ENCODE results near the gene NPS.

Gene NPS

DNA sequence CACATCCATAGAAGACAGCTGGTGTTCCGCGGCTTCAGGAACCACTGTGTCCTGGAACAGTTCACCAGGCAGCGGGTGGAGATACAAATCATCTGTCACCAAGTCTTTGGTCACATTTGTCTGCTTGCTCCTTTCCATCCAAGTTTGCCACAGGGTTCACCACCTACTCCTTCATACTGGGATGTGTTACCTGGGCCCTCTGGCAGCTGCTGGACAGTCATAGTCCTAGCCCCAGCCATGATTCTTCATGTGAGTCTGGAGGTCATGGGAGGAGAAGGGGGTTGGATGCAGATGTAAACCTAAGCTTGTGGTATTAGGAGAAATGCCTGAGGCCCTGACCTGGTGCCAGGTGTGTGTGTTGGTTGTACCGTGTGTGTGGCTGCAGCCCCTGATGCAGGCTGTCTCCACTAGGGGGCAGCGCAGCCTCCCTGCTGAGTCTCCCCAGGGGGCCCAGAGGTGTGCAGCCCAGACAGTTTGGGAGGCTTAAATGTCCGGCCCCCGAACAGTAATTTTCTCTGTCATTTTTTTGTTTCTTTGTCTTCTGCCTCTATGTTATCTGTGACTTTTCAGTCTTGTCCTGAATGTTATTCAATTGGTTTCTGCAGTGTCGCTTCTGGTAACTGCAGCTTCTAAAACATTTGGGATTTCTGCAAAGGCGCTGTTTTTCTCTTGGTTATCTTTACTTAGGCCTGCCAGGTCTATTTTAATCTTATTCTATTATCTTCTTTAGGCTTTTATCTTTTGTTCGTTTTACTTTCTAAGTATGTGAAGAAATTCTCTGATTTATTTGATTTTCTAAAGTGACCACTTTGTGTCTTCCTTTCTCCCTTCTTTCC lies 14.8 kb downstream of the NPS start:
- no peak for DNase-seq

DNA sequence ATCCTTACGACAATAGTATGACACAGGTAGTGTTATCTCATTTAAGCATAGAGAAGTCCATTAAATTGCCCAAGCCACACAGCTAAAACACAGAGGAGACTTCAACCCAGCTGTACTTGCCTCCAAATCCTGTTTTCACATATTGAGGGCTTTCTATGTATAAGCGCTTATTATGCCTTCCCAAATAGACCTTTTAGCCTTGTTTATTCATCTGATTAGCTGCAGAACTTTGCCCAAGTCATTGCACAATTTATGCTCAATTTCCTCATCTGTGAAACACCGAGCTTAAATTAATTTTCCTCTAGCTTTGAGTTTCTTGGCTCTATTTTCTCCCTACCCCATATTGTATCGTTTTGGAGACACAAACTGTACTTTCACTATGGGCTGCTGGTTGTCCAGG lies 15.5 kb downstream of the NPS start:
- DNase-seq: no peak

DNA sequence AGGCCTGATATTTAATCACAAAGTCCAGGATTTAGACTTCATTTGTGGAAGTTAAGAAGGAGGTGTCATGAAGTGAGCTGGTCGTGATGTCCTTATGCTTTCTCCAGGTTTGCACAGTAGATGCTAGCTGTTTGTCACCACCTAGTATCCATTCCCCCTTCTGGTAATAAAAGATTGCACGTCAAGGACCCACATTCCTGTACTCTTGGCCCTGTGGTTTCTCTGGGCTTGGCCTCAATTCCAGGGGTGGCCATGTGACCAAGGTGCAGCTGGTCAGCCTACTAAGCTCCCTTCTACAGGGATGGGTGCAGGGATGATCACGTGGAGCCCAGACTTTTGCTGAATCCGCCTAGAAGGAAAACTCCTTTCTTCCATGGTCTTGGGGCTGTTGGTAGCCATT lies 16.5 kb downstream of the NPS start:
- DNase-seq: no peak

DNA sequence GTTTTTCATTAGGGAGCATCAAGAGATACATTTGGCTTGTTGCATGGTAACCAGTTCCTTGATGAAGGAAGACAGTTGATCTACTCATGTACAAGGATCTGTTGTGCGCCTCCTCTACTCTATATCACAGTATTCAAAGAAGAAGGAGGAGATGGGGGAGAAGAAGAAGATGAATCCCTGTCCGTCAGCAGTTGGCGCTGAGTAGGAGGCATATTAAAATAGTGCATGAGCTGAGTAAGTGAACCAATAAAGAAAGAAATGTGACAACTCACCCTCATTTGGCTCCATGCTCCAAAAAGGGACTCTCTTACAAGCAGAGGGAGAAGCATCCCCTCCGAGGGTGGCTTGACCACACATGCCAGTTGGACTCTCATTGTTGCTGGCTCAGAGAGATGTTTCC lies 20.1 kb downstream of the NPS start:
- no peak for DNase-seq

DNA sequence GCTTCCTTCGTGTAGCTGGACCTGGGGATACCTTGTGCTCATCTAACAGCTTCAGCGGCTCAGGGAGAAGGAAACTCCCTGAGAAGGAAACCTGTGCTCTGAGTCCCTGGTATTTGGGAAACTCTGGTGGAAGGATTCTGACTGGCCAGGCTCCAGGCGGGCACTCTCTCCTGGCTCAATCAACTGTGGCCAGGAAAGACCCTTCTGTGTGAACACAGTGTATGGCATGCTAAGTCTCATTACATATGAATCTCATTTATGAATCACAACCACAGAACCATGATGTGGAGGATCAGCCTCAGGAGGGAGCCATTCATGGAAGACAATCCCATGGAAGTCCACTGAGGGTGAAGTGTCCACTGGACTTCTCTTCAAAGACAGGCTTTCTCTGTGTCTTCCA lies 20.9 kb downstream of the NPS start:
- no peak for DNase-seq

DNA sequence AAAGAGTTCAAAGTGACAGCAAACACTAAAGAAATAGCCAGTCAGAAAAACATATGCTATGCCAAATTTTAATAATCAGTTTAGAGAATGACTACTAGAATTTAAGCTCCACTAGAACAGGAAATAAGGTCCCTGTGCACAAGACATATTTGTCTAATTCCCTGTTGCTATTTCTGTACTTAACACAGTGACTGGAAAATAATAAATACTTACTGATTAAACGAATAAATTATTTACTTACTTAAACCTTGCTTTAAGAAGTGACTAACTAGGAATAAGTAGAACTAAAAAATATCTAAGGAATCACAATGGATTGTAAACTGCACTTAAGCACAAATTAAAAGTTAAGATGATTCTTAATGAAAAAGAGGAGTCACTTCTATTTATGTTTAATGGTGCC lies 22.3 kb downstream of the NPS start:
- no peak for DNase-seq

DNA sequence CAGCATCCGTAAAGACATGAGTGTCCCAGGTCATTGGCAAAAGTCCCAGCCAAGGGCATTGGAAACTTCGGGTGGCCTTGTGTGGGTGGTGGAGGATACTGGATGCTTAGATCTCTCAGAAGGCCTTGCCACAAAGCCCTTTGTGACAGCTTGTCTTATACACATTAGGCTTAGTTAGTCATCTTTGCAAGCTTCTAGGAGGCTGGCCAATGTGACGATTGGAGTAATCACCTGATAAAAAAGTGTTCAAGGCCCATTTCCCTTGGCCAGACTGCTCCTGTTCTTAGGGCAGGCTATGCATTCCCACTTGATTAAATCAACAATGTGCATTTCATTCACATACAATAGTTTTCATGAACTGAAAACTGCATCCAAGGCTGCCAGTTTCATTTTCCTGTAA lies 26.9 kb downstream of the NPS start:
- no peak for DNase-seq

DNA sequence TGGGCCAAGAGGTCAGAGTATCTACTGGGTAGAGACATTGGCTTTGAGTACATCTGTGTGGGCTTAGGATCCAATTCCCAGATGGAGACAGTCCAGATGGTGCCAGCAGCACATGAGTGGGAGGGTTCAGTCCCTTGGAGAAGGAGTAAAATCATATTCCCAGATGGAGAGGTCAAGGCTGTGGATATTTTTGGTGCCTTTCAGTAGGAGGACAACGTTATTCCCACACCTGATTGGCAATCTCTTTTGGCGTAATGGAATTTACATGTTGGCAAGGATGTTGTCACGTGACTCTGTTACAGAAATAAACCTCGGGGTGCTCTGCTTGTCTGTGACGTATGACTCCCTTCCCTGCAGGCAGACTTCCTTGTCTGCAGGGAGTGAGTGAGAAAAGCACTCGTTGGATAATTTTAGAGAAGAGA lies 27.6 kb downstream of the NPS start:
- no peak for DNase-seq

DNA sequence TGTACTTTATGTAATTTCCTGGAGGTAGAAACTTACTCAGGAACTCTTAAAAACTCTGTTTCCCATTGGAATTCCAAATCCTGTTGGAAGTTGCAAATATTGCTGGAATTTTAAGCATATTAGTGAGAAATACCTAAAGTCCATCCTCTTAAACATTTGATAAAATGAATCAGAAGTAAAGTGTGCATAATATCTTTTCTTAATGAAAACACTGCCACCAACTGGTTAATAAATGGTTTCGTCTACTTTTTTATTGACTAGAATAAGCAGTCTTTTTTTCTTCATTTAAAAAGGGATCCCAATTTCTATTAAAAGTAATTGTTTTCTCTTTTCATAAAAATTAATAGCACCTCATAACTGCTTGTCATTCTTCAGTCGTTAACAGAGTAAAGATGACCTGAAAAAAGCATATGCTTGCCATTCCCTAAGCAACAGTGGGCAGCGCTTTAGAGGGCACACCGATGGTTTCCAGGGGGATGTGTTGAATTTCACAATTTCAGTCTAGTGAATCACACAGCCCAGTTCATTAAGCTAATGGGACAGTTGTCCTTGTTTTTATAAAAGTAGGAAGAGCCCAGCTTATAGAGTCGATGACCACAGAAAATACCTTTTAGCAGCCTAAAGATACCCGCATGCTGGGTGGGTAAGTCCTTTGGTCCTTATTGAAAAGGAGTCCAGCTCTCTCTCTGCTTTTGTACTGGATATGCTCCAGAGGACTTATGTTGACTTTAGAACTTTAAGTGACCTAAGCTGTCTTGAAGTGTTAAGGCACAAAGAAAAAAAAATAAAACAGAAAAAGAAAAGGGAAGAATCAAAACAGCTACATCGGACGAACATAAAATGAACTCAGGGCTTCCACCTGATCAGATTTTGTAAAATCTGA lies 28.5 kb downstream of the NPS start:
- DNase-seq: no peak

DNA sequence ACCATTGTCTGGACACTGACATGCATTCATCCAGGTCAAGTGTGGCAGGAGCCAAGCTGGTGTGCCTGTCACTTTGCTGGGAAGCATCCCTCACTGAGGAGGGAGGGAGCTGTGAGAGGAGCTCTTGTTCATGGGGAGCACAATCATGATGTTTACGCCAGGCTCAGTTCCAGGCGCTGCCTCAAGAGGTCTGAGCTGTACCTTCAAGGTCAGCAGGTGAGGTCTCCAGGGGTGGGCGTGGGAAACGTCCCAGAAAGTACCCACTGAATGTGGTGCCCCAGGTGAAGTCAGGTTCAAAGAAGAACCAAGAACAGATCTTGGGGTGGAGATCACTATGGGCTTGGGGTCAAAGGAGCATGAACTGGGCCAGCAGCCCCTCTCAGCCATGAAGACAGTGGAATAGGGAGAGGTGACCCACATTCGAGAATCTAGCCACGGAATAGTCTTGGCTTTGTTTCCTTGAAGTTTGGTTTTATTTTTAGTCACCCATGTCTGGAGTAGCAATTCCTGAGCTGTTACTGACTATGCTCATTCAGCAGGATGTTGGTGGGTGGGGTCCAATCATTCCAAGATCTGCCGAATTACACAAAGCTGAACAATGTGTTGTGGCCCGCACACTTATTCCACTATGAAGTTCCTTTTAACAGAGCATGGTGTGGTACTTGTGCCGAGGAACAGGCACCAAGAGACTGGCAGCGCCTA lies 29.3 kb downstream of the NPS start:
- no peak for DNase-seq

DNA sequence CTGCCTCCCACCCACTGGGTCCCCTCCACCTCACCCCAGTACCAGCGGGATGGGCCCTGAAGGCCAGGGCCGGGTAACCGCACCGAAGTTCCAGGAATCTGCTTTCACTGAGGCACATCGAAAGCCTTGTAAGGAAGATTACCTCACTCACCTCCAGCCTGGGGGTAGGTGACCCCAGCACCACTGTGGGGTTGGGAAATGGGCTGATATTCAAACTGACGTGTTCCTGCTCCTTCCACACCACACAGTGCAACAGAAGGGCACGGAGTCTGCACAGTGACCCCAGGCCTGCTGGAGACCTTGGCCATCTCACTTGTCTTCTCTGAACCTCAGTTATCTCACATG lies 29.8 kb downstream of the NPS start:
- no peak for DNase-seq

DNA sequence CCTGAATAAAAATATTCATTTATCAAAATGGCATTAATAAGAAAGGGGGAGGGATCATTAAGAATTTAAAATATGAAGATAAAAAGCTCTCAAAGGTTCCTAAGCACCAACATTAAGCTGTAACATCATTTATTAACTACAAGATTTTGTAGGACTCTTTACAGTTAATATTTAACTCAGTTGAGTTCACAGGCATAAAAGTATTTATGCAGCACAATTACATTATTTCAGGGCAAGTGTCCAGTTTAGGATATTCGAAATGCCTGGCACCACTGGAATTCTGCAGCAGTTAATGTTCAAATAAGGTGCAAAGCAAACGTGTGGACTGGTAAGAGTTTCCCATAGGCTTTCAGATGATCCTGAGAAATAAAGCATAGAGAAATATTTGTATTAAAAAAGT lies 30.5 kb downstream of the NPS start:
- DNase-seq: no peak

DNA sequence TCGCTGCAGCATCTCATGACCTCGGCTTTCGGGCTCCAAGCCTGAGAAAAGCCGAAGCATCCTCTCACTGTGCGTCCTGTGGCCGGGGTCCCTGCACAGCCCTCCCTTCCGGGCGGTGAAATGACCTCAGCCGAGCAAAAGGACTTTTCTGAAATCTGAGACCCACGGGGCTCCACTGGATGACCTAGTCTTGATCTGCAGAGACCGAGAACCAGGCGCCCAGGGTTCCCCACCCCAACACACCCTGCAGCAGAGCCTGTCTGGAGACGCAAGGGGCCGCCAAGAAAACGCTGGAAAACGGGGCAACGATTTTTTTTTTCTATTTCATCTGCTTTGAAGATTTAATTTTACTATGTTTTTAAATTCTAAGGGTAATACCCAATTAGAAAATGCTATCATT lies 31.7 kb downstream of the NPS start:
- DNase-seq: no peak

DNA sequence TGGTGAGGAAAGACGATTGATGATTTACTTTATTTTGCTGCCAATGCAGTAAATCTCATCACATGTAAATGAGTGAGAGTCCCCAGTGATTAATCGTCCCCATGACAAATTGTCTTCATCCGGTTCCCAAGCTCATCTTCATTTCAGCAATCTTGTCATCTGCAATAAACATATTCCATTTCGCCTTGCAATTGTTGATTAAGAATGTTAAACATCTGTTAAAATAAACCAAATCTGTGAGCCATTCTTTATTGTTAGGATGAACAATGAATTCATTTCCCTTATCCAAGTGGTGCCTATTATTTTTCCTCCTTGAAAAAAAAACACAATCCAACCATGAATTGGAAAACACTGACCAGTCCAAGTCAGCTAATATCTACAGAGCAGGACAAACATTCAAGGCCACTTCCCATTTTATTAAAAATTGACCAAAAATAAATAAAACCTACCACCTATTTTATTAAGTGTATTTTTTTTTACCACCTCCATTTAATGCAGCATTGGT lies 36.5 kb downstream of the NPS start:
- DNase-seq: no peak

DNA sequence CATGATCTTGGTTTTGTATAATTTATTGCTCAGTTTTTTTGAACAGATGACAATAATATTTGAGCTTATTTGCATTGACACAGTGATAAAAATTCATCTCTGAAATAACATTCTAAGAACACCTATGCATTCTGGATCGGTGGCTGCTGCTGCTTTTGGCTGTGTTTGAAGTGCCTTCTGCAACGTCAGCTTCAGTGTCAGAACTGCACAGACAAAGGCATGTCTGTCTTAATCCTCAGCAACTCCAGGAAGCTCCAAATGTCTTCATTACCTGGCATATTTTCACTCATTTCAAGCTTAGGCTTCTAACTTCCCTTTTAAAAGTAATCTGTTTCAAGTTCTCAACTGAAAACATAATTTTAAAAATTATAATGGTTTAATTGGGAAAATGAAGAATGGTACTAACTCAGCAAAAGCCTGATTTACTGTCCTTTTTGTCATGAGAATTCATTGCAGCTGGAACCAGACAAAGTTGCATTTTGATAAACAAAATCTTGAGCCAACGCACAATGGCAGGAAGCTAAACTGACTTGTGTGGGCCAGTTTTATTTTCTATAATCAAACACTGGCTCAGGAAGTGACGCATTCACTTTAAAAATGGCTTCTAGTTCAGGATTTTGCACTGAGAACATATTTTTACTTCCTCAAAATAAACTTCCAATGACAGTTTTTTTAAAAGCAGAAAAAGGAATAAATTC lies 38.7 kb downstream of the NPS start:
- DNase-seq: no peak

DNA sequence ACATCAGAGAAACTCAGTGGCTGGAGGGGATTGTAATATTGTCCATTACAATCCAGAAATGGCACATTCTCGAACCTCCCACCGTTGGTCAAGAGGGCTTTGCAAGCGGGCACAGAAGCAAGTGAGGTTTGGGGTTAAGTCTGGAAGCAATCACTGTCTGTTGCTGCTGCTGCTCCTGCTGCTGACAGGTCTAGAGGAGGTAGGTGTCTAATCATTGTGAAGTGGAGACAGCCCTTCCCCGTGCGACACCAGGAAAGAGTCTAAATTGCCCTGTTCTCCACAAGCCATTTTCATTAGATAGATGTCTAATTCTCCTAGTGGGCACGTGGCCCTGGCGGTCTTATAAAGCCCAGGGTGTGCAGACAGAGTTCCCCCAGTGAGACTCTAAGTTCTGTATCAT lies 43.5 kb downstream of the NPS start:
- no peak for DNase-seq

DNA sequence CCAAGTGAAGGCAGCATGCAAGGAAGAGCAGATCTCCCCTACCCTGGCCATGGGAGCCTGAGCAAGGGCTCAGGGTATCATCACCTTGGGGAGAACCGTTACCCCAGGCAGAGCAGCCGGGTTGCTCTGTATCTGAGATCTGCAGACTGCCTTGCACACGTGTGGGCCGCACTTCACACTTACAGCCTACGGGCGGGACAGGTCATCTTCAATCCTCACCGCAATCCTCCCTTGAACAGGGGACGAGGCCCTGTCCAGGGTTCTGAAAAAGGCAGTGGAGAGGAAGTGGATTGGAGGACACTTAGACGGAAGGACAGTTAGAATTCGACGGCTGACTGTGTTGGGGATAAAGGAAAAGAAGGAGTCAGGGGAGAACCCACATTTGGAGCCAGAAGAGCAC lies 51.4 kb downstream of the NPS start:
- DNase-seq: no peak

Measured in cerebellar nuclear complex (tissue), 1 donor.